ENCODE data around the gene GAGE10. TPM values are rescaled to one million over a fixed set of nuclear protein-coding genes. Genes with fewer than 3 reads are reported as not detected.
"Not testable (repeated sequence)": the region's sequence is repeated elsewhere in the genome, so short reads cannot be mapped to it uniquely, and the experiment has no call there.

GAGE10 gene
- total and polyA plus RNA-seq, 9 donors = not detected

GRCh38 chrX:49309401-49309981 is 6.0 kb downstream of the GAGE10 start:
- intact Hi-C loops (cut with DNase I) = no loop called here
- no peaks in the 10 kb centered on the region for H3K9me3 ChIP-seq
- no peaks in the 10 kb centered on the region for H3K27me3 ChIP-seq
- peaks cover 3% of the 10 kb centered on the region for H3K4me1 ChIP-seq (ENCODE audit: insufficient read depth)
- no peak for DNase-seq
- no peak for TF ChIP-seq EP300 (IDR thresholded peaks at IDR 0.05)
- TF ChIP-seq POLR2A (IDR thresholded peaks at IDR 0.05) = no peak
- no peak for TF ChIP-seq CTCF (IDR thresholded peaks at IDR 0.05)
- no peaks in the 10 kb centered on the region for H3K36me3 ChIP-seq
- H3K27ac ChIP-seq = peak overlapping the region; percentile 48 to 75
- H3K4me3 ChIP-seq = peak overlapping the region; percentile 36
- WGBS, 3 donors = 12 to 24% (median 16%) methylated on average over 8 of the region's 8 CpGs

- TF ChIP-seq POLR2A (IDR thresholded peaks at IDR 0.05) (no peak), CTCF (IDR thresholded peaks at IDR 0.05) (no peak), EP300 (IDR thresholded peaks at IDR 0.05) (no peak)
- no peak for DNase-seq
- Histone ChIP-seq H3K27me3 (no peaks in the 10 kb centered on the region), H3K27ac (peak overlapping the region; percentile 6 to 75), H3K4me1 (ENCODE audit: insufficient read depth) (peaks cover 3% of the 10 kb centered on the region), H3K9me3 (no peaks in the 10 kb centered on the region), H3K36me3 (no peaks in the 10 kb centered on the region), H3K4me3 (no peak overlapping the region)
- 72 to 74% (median 73%) methylated on average over 18 of the region's 18 CpGs for WGBS, 3 donors
- intact Hi-C loops (cut with DNase I) = no loop called here
Measured at GRCh38 chrX:49310371-49310770, 6.9 kb downstream of the GAGE10 start.

- H3K4me1 ChIP-seq (ENCODE audit: insufficient read depth) = peaks cover 3% of the 10 kb centered on the region
- DNase-seq = no peak
- H3K36me3 ChIP-seq = no peaks in the 10 kb centered on the region
- no peaks in the 10 kb centered on the region for H3K9me3 ChIP-seq
- intact Hi-C loops (cut with DNase I) = no loop called here
- H3K27ac ChIP-seq = no peak overlapping the region
- TF ChIP-seq POLR2A (IDR thresholded peaks at IDR 0.05) (no peak), CTCF (IDR thresholded peaks at IDR 0.05) (no peak), EP300 (IDR thresholded peaks at IDR 0.05) (no peak)
- no peak overlapping the region for H3K4me3 ChIP-seq
- 72 to 79% (median 77%) methylated on average over 2 of the region's 2 CpGs for WGBS, 3 donors
- H3K27me3 ChIP-seq = no peaks in the 10 kb centered on the region
Measured at GRCh38 chrX:49312176-49312575, 8.7 kb downstream of the GAGE10 start.

- DNase-seq = no peak
- intact Hi-C loops (cut with DNase I) = no loop called here
Measured at GRCh38 chrX:49316085-49316484, 12.6 kb downstream of the GAGE10 start.

GRCh38 chrX:49321737-49322136 is 18.3 kb downstream of the GAGE10 start, which contains the start of gene GAGE12J:
Gene GAGE12J (plus strand): TSS chrX:49322037. CDS start chrX:49323194, 1,157 bp downstream.
- H3K27me3 ChIP-seq; DNase-seq; H3K9me3 ChIP-seq; H3K4me1 ChIP-seq (ENCODE audit: insufficient read depth); H3K36me3 ChIP-seq; H3K4me3 ChIP-seq; H3K27ac ChIP-seq; intact Hi-C loops (cut with DNase I): not testable (repeated sequence)
- 96% methylated on average over 10 of the region's 16 CpGs; no CpG with 5 or more reads in 2 of the 3 donors for WGBS, 3 donors

More at GRCh38 chrX:49316085-49316484, 12.6 kb downstream of the GAGE10 start:
- H3K4me1 ChIP-seq (ENCODE audit: insufficient read depth) = no peaks in the 10 kb centered on the region
- no peak for TF ChIP-seq POLR2A (IDR thresholded peaks at IDR 0.05)
- TF ChIP-seq EP300 (IDR thresholded peaks at IDR 0.05) = no peak
- TF ChIP-seq CTCF (IDR thresholded peaks at IDR 0.05) = no peak
- WGBS, 3 donors = 28 to 43% (median 32%) methylated on average over 4 of the region's 4 CpGs
- H3K4me3 ChIP-seq = no peak overlapping the region
- H3K36me3 ChIP-seq = no peaks in the 10 kb centered on the region
- no peaks in the 10 kb centered on the region for H3K9me3 ChIP-seq
- no peaks in the 10 kb centered on the region for H3K27me3 ChIP-seq
- H3K27ac ChIP-seq = no peak overlapping the region

- H3K36me3 ChIP-seq; H3K4me1 ChIP-seq (ENCODE audit: insufficient read depth); H3K4me3 ChIP-seq; H3K9me3 ChIP-seq; intact Hi-C loops (cut with DNase I); H3K27me3 ChIP-seq; H3K27ac ChIP-seq; DNase-seq: not testable (repeated sequence)
- 100% methylated on average over 1 of the region's 27 CpGs; no CpG with 5 or more reads in 2 of the 3 donors for WGBS, 3 donors
Measured at GRCh38 chrX:49322266-49322665, 18.8 kb downstream of the GAGE10 start.

GRCh38 chrX:49323735-49324134 is 20.3 kb downstream of the GAGE10 start:
- H3K9me3 ChIP-seq; H3K27me3 ChIP-seq; H3K27ac ChIP-seq; H3K4me3 ChIP-seq; DNase-seq; intact Hi-C loops (cut with DNase I); H3K4me1 ChIP-seq (ENCODE audit: insufficient read depth); H3K36me3 ChIP-seq: not testable (repeated sequence)
- 45 to 66% methylated on average over 4 of the region's 7 CpGs; no CpG with 5 or more reads in 1 of the 3 donors for WGBS, 3 donors

GRCh38 chrX:49330421-49330820 is 27.0 kb downstream of the GAGE10 start:
- H3K4me1 ChIP-seq (ENCODE audit: insufficient read depth); H3K27ac ChIP-seq; H3K4me3 ChIP-seq; intact Hi-C loops (cut with DNase I); H3K27me3 ChIP-seq; H3K36me3 ChIP-seq; H3K9me3 ChIP-seq; DNase-seq: not testable (repeated sequence)
- 74 to 81% (median 76%) methylated on average over 3 to 8 of the region's 11 CpGs for WGBS, 3 donors
